Fibroblast of villous mesenchyme (primary cell): ENCODE measurements around the gene KCNN1. TPM values are rescaled to one million over a fixed set of nuclear protein-coding genes. Genes with fewer than 3 reads are reported as not detected.

Experiments
- DNase-seq: peaks from one replicate; pipeline ENCODE4 v3.0.0-alpha.2; 2010; ENCODE audit warnings: low read depth
- H3K4me3 ChIP-seq: 2 replicates; pipeline ENCODE4 v1.5.1; 2011; ENCODE audit warnings: low read depth, mild to moderate bottlenecking, low read length
- CTCF ChIP-seq: IDR thresholded peaks from 2 replicates; pipeline ENCODE4 v1.5.1; 2012; ENCODE audit warnings: low read depth, mild to moderate bottlenecking, low read length; ENCODE audit not compliant: insufficient read depth
- total RNA-seq: library from RNA; depleted of rRNA; stranded (reverse); fragments of >200 nt; gene quantifications from 2 replicates; pipeline ENCODE4 v1.2.3, GENCODE V29; 2012

Gene KCNN1
- total RNA-seq, 1 donor, result under 0.01 TPM

GRCh38 chr19:17965370-17966128, 1.4 kb upstream of the KCNN1 start:
- H3K4me3 ChIP-seq, result no peak overlapping the region
- DNase-seq, result no peak
- no peak for TF ChIP-seq CTCF

DNA sequence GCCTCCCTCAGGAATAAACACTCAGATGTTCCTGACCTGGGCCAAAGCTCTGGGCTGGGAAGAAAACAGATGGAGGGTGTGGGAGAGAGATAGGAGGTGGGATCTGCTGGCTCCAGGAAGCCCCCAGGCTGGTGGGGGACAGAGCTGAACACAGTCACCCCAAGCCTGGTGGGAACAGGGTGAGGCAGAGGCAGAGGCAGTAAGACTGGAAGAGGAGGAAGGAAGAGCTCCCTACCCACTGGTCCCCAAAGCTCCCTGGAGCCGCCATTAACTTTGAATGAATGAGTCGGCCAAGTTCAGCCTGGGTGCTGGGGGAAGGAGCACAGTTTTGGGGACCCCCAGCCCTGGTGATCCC, 801 bp upstream of the KCNN1 start:
- DNase-seq, result no peak
- H3K4me3 ChIP-seq, result no peak overlapping the region
- no peak for TF ChIP-seq CTCF

GRCh38 chr19:17967257-17968051, 547 bp downstream of the KCNN1 start:
- no peak overlapping the region for H3K4me3 ChIP-seq
- TF ChIP-seq CTCF, result no peak
- DNase-seq, result no peak

- TF ChIP-seq CTCF, result no peak
- no peak overlapping the region for H3K4me3 ChIP-seq
- no peak for DNase-seq
These were observed 1.5 kb downstream of the KCNN1 start for GRCh38 chr19:17968362-17968761.

DNA sequence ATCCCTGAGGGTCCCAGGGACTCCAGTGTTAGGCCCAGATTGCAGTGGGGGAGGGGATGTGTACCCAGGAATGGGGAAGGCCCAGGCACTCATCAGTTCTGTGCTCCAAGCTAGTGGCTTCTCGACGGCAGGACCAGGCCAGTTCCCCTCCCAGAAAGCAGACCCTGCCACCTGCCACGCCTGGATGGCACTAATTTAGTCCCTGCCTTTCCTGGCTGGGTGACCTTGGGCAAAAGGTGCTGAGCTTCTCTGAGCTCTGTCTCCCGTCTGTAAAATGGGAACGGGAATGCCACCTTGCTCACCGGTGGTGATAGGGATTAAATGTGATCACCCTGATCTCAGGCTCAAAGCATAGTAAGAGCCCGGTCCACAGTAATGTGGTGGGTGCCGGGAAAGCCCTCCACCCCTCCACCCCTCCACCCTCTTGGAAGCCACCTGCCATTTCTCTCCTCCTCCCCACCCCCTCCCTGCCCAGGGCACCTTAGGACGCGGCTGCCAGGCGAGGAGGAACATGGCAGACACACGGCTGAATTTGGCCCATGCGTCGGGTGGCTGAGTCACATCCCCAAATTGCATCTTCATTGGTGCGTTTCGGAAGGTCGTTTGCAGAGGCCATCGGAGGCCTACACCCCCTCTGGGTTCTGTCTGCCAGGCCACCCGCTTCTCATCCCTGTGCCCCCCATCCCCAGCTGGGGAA, 2.3 kb downstream of the KCNN1 start:
- TF ChIP-seq CTCF, result no peak
- DNase-seq, result no peak
- no peak overlapping the region for H3K4me3 ChIP-seq

DNA sequence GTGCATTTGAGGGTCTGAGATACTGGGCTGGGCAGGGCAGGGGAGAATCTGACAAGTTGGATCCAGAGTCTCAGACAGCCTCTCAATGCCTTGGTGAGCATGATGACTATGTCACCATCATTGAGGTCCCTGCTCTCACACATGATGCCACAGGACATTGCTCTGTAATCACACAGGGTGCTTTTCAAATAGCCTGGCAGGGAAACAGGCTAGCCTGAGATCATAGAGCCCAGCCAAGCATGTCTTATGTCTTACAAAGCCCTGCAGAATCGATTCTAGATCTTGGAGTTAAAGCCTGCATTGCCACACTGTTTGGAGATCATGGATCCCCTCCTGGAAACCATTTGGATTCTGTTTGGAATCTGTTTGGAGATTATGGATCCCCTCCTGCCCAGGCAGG, 5.3 kb downstream of the KCNN1 start:
- DNase-seq, result no peak
- H3K4me3 ChIP-seq, result no peak overlapping the region
- no peak for TF ChIP-seq CTCF
